ENCODE measurements around the gene WWOX.

WWOX gene

DNA sequence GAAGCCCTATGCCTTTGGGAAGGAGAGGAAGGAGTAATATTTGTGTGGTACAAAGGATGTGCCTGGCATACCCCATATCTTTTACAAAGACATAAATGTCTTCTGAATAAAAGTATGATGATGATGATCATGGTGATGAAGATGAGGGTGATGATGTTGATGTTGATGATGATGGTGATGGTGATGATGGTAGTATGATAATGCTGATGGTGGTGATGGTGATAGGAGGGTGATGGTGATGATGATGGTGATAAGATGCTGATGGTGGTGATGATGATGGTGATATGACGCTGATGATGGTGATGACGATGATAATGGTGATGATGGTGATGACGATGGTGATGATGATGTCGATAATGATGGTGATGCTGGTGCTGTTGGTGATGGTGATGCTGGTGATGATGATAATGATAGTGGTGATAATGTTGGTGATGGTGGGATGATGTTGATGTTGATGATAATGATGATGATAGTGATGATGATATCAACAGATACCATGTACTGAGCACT lies 684.2 kb downstream of the WWOX start:
- FAIRE-seq: no peak

DNA sequence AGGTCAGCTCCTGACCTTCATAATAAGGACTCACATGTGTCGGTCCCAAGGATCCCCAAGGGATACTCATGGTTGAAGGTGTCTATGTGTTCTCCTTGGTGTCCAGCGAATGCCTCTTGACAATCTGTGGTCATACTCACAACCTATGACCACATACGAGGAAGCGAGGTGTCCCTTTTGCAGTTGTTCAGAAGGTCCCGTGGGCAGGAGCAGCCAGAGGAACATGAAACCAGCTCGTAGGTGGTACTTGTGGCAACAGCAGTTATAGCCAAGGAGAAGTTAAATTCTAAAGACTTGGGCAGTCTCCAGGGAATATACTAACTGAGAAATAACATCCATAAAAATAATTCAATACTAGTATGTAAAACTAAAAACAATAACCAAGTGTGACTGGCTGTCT lies 685.3 kb downstream of the WWOX start:
- no peak for FAIRE-seq

DNA sequence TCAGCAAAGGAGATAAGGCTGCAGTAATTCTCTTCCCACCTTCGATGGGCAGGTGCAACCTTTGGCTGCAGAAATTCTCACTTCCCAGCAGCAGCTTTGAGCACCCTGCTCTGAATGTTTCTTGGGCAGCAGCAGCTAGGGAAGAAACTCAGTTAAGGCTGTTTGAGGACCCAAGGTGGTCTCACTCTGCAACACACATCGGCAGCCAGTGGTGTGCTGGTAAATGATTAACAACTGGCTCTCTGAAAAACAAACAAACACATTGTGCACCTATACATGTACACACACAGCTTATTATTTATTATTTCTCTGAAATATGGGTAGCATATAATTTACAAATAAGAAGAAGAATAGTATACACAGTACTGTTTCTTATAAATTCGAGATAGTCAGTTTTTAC lies 685.8 kb downstream of the WWOX start:
- FAIRE-seq: no peak

- no peak for FAIRE-seq
These were observed 687.2 kb downstream of the WWOX start for GRCh38 chr16:78786635-78787034.

DNA sequence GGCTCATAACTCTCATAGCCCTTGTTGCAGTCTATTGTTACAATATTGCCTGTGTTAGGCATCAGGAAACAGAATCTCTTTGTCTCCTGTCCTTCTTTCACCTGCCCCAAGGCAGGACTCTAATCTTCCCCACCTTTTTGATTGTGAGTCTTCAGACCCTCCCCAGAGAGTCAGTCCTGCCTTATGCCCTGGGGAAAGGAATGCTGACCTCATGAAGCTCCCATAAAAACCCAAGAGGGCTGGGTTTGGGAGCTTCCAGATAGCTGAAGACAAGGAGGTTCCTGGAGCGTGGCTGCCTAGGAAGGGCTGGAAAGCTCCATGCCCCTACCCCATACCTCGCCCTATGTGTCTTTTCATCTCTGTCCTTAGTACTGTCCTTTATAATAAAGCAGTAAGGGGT lies 688.8 kb downstream of the WWOX start:
- no peak for FAIRE-seq

GRCh38 chr16:78788696-78789095 lies 689.2 kb downstream of the WWOX start:
- FAIRE-seq: peak; percentile 51

DNA sequence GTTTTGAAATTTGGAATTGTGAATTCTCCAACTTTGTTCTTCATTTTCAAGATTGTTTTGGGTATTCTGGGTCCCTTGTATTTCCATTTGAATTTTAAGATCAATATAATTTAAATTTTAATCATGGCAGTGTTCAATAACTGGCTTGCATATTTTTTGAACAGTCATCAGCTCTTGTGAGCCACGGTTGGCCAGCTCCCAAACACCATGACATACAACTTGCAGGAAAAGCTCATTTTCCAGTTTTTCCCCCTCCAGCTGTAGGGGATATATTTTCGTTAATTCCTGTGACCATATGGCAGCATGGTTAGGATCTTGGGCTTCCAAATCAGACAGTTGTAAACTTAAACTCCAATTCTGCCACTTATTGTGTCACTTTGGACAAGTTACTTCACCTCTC lies 690.1 kb downstream of the WWOX start:
- FAIRE-seq: no peak

- peak; percentile 18 for FAIRE-seq
These were observed 691.6 kb downstream of the WWOX start for GRCh38 chr16:78791011-78791410.

GRCh38 chr16:78791926-78792325 lies 692.5 kb downstream of the WWOX start:
- no peak for FAIRE-seq

GRCh38 chr16:78792952-78793351 lies 693.5 kb downstream of the WWOX start:
- no peak for FAIRE-seq

- no peak for FAIRE-seq
These were observed 695.3 kb downstream of the WWOX start for GRCh38 chr16:78794581-78795250.

- FAIRE-seq: no peak
These were observed 696.0 kb downstream of the WWOX start for GRCh38 chr16:78795433-78795832.

- FAIRE-seq: no peak
These were observed 696.9 kb downstream of the WWOX start for GRCh38 chr16:78796221-78796866.

- no peak for FAIRE-seq
These were observed 700.0 kb downstream of the WWOX start for GRCh38 chr16:78799429-78799828.

- FAIRE-seq: no peak
These were observed 701.1 kb downstream of the WWOX start for GRCh38 chr16:78800523-78800922.

GRCh38 chr16:78804058-78804735 lies 704.7 kb downstream of the WWOX start:
- no peak for FAIRE-seq

DNA sequence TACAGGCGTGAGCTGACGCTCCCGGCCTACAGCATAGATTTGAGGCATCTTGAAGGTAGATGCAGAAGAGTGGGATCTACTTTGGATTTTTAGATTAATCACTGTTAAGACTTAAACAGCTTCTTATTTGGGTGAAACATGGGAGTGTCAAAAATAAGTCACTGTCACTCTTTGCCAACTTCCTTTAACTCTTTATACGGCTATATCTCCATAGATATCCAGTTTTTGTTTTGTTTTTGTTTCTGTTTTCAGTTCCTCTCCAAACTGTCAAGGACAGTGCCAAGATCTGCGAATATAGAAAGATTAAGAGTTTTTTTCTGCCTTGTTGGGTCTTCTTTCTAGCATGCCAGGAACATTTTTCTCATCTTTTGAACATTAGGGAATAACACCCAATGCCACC lies 706.1 kb downstream of the WWOX start:
- no peak for FAIRE-seq

DNA sequence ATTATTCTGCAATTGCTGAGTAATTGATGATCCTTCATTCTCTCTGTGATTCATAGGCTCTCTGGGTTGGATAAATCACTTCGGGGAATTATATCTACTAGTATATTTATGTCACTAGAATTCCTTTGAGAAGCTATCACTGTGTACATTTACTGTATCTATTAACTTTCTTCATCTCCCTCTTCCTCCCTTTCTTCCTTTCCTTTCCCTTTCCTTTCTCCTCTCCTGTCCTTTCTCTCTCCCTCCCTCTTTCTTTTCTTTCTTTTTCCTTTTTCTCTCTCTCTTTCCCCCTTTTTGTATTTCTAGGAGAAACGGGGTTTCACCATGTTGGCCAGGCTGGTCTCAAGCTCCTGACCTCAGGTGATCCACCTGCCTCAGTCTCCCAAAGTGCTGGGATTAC lies 711.8 kb downstream of the WWOX start:
- FAIRE-seq: no peak

DNA sequence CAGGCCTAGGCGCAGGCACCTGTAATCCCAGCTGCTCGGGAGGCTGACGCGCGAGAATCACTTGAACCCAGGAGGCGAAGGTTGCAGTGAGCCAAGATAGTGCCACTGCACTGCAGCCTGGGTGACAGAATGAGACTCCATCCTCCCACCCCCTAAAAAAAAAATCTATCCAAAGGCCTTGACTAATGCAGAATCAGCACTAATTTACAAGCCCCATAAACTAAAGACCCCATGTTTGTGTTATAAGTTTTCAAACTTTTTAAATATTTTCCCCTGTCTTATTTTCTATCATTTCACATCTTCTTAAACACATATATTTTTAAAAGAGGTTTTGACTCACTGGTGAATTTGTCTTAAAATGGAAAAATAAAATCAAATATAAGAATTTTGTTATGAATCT lies 713.1 kb downstream of the WWOX start:
- peak; percentile 15 for FAIRE-seq

GRCh38 chr16:78813661-78814311 lies 714.3 kb downstream of the WWOX start:
- no peak for FAIRE-seq

DNA sequence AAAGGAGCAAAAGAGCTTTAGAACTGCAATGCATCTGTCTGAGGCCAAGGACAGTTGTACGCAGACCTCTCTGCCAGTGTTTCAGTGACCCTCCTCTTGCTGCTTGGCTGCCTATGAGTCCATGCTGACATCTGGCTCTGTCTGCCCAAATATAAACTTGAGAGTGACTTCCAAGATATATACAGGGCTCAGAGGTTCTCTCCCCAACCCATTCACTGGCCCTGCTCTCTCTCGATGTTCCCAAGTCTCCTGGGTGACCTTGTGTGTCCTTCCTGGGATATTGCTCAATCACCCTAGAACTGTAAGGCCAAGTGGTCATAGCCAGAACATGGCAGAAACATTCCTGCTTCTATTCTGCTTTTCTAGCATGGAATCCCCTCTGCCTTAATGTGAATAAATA lies 716.3 kb downstream of the WWOX start:
- FAIRE-seq: no peak

DNA sequence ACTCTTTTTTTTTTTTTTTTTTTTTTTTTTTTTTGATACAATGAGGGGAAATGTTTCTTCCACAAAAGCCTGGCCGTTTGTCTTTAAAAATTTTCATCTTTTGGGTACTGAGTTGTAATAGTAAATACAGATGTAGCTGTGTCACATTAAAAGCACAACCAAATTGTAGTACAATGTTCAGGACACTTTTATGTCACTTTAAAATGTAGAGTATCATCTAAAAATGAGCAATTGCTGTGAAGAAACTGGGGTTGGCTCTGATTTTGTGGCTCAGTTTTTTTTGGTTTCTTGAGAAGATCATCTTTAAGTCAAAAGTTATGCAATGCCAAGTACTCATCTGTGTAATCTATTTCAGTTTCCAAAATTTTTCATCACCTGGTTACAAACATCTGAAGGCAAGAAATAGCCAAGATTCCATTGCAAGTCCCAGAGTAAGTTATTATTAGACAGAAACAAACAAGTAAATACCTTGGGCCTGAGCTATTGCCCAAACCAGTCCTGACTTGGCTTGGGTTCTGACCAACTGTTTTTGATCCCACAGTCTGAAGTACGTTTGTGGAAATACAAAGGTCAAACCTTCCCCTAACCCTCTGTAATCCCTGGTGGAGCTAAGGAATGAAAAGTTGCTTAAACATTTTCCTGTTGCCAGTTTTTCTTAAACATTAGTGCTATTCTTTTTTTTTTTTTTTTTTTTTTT lies 717.2 kb downstream of the WWOX start:
- peak; percentile 77 for FAIRE-seq

DNA sequence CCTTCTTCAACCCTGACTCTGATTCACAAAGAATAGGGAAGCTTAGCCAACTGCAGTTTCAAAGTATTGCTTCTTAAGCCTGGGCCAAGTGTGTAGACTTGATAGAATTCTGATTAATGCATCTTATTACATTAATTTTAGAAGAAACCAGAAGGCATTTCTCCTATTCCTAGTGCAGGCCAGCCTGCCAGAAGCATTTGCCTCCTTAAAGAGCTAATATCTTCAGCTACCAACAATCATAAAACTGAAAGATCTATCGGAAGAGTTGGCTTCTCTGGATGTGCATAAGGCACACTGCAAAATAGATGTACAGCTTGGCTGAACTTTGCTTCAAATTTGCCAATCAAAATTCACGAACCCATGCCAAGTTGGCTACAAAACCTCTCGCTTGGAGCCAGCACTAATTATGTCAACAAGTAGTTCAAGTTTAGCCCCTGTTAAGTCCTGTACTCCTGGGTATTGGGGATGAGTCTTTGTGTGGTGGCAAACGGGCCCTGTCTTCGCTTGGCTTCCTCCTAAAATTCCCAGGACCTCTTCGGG lies 717.8 kb downstream of the WWOX start:
- FAIRE-seq: no peak
